Posterior cingulate gyrus (tissue), 11 donors: ENCODE data around the gene DAB2IP.

Experiments used
- DNase-seq, 10 donors: peaks; one replicate each; pipeline versions ENCODE4 v3.0.0 to v3.0.0-alpha.2; 2020 to 2021; ENCODE audit warnings: mixed read lengths in 3 of 10
- intact Hi-C: fragments of 100-400 bp; cut with DNase I; formaldehyde crosslinking; loops from one replicate; pipeline ENCODE4 v1.15.1; 2023

DAB2IP gene

DNA sequence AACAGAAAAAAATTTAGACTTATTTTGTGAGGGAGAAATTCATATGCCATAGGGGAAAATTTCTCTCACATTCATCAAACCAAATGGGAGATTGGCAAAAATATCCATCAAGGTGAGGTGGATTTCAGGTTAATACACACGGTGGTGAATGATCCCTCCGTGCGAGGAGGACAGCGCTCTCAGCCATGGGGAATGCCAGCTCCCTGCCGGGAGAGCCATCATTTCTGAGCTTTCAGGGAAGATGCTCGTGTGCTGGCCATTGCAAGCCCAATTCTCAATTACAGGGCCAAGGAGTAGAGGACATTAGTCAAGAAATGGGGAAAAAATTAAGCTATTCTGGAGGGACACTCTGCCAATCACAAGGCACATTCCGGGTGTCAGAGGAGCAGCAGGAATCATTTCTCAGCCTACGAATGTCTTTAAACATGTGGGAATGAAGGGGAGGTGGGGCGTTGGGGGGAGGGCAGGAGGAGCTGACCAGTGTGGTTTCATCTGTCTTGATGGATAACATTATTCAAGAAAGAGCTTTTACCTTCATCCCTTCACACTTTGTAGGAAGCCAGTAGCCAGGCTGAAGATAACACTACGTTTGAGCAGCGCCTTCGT lies 165.5 kb downstream of the DAB2IP start:
- intact Hi-C loops, result no loop called here
- DNase-seq, result no peak

DNA sequence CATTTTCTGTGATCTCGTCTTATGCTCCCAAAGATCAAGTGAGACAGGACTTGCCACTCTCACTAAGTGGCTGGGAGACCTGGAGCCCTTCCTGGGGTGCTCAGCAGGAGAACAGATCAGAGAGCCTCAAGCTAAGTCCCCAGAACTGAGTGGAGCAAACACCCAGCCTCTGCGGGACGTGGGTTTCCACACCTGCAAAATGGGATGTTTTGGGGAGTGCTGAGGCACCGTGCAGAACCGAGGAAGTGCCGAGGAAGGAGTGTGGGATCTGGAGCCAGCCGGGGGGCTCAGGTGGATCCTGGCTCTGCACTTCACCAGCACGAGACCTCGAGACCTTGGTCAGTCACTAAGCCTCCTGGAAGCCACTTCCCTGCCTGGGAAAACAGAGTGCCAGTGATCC lies 166.0 kb downstream of the DAB2IP start:
- DNase-seq, result no peak
- intact Hi-C loops, result no loop called here

DNA sequence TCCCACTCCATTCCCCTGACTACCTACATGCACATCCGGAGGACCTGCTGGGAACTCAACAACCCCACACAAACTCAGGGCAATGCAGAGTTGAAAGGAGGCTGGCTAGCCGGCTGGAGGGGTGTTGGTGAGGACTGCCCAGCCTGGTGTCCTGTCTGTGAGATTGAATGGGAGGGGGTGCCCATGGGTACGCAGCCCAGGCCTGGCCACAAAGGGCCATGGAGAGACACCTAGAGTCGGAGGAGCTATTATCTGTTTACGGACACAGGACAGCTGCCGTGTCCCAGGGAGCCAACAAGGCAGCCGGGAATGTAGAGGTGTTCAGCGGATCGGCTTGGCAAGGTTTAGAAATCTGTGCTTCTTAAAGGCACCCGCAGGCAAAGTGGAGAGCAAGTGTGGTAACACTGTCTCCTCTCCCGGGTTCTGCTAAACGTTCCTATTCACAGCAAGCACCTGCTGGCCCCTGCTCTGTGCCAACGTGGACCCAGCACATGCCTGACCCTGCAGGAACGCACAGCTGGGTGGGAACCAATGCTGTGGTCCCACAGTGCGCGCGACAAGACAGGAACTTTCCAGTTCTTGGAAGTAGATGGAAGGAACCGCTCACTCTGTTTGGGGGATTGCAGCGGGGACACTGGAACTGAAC lies 166.7 kb downstream of the DAB2IP start:
- intact Hi-C loops, result no loop called here
- DNase-seq, result peak in 1 of 10 donors; percentile 61

DNA sequence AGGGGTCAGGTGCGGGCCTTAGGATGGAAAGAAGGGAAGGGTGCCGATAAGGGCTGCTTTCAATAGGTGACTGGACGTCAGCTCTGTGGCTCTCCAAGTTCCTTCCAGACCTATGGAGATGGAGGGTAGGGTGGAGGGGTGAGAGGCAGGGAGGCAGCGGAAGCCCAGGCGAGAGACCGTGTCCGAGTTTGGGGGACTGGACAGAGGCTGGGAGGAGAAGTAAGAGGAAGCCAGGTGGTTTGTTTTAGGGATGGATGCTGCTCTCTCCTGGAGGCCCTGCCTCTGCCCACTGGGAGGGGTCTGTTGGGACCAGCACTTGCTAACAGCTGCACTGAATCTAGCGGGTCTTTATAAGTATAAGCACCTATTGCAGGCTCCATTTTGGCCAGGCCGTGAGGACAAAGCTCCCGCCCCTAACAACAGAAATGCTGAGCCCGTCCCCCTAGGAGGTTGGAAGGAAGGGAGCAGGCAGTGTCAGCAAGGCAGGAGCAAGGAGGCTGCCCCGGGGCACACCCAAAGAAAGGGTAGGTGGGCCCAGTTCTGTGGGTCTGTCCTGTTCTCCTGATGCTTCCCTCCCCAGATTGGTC lies 167.5 kb downstream of the DAB2IP start:
- peak in 1 of 10 donors; percentile 35 for DNase-seq
- intact Hi-C loops, result no loop called here

DNA sequence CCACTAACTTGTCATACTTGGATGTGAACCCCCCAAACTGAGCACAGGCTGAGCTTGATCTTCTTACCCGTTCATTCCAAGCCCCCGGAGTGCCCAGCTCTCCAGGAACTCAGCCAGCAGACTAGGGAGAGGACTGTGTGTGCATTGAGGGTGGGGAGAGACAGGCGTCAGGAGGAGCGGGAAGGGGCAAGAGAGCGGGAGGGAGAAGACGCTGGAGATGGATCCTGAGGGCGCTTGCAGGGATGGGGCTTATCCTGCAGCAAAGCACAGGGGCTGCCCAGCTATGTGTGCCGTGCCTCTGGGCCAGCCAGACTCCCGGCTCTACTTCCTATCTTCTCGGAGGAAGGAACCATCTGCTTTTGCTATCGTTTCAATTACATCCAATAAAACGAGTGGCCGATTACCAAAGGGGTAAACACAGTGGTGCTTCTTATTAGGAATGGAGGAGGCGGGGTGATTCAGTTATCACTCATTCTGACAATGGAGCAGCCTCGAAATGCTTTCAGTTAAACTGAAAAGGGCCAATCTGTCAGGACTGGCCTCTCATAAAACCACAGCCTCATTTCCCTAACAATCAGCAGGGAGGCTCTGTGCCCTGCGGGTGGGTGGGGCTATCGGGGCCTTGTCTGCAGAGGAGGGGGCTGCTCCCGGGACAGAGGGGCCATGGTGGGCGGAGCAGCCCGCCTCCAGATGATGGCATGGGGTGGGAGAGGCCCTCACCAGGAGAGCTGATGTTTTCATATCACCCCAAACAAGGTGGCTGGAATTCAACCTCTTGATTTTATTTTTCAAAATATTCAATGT lies 168.2 kb downstream of the DAB2IP start:
- DNase-seq, result peak in 1 of 10 donors; percentile 52
- intact Hi-C loops, result no loop called here

DNA sequence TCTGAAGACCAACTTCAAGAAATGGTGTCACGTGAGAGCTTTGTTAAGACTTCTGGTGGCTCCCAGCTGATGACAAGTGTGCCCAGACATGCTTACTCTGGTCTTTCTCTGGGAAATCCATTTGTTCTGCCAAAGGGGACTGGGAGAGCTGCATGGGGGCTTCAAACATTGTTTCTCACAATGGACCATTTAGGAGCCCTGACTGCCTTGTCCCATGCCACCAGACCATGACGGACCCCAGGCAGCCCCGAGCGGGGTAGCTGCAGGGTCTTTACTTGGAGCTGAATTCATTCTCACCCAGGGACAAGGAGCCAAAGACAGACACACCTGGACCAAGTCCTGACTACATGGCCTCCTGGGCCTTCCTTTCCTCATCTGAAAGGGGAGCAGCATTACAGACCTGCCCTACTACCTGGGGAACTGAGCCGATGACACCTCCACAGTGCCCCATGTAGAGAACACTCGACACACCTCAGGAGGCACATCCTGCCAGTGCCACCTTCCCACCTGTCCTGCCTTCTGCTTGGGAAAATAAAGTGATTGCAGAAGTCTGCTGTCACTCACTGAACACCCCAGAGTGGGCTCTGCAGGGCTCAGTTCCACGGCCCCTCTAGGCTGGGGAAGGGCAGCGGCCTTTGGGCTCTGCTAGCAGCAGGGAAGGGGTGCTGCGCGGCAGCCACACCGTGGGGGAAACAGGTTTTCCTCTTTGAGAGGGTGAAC lies 169.0 kb downstream of the DAB2IP start:
- DNase-seq, result peak in 1 of 10 donors; percentile 37
- intact Hi-C loops, result no loop called here

DNA sequence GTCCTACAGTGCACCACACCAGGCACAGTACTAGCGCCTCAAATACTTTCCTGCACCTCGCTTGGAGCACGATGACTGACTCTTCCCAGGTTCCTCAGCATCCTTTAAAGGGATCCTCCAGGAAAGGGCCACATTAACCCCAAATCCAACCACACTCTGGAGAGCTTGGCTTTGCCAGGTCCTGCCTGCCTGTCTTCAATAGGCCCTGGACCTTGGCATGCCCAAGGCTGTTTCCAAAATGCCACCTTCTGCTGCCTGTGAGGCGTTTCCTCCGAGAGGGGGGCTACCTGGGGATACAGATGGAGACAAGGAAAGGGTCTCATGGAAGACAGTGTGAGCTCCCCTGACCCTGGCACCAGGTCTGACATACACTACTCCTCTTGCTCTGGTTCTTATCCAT lies 169.9 kb downstream of the DAB2IP start:
- no peak for DNase-seq
- intact Hi-C loops, result no loop called here

DNA sequence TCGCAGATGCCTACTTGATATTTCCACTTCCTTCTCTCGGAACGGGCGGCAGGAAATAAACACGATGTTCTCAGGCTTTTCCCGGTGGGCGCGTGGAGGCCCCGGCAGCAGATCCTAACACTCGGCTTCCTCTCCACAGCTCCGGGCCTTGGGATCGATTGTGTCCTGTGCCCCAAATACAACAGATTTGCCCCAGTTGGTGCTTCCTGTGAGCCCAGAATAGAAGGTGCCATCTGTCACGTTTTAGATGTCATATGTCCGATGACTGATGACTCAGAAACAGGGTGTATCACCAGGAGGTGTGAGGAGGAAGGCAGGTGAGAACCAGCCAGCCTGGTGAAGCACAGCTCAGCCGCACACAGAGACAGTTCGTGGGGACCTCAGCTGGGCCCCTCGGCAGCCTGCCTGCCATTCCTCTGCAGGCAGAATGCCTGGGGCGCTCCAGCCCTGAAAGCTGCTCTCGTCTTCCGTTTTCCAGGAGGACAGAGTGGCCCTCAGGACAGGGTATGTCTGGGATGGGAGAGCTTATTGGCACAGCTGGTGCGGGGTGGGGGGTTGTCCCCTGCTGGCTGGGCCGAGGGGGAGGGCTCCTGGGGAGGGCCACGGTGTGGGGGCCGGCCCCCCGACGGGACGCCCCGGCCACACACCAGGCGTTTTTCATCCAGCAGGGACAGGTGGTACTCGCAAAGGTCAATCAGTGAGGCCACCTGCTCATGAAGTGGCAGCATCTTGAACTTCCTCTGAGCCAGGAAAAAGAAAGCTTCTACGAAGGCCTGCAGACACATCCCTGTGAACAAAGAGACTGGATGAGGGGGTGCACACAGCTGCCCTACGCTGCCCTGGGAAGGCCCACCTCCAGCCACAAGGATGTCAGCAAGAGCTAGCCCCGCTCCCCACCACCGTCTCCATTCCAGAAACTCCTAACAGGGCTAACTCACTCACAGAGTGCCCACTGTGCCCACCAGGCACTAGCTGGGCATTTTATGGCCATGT lies 171.0 kb downstream of the DAB2IP start:
- intact Hi-C loops, result no loop called here
- peak in 3 of 10 donors; percentile 45 to 87 (median 81) for DNase-seq

DNA sequence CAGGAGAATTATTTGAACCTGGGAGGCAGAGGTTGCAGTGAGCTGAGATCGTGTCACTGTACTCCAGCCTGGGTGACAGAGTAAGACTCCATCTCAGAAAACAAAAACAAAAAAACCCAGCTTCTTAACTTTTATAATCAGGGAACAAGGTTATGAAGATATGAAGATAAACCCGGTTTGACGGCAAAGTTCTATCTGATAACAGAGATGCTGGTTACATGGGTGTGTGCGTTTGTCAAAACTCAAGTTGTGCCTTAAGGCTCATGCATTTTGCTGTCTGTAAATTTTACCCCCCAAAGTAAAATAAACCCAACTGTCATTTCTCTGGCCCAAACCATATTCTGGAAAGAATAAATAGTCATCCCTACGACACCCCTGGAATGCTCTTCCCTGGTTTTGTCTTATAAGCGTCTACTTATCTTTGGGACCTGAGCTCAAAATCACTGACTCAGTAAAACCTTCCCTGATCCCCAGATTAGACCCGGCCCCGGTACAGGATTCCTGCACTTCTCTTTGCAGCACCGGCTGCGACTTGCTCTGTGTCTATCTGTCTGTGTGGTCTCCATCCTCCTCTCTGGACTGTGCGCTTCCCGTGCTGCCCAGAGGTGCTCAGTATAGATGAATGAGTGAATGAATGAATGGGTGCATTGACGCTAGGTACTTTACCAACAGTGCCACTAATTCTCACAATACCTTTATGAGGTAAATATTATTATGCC lies 172.2 kb downstream of the DAB2IP start:
- intact Hi-C loops, result no loop called here
- DNase-seq, result no peak

DNA sequence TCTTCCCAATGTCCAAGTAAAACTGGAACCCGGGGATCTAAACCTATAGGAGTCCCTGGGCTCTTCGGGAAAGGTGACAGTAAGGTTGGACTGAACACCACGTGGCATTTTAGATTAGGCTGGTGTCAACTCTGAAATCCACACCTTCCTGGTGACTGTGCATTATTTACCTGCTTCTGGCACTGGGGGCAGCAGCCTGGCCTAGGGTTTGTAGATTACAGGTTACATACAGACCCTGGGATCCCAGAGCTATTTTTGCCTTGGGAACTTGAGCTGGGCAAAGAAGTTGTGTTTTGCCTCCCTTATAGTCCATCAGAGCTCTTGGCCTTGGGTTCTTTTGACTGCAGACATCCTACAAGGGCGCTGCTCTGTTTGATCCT lies 173.2 kb downstream of the DAB2IP start:
- intact Hi-C loops, result no loop called here
- no peak for DNase-seq

DNA sequence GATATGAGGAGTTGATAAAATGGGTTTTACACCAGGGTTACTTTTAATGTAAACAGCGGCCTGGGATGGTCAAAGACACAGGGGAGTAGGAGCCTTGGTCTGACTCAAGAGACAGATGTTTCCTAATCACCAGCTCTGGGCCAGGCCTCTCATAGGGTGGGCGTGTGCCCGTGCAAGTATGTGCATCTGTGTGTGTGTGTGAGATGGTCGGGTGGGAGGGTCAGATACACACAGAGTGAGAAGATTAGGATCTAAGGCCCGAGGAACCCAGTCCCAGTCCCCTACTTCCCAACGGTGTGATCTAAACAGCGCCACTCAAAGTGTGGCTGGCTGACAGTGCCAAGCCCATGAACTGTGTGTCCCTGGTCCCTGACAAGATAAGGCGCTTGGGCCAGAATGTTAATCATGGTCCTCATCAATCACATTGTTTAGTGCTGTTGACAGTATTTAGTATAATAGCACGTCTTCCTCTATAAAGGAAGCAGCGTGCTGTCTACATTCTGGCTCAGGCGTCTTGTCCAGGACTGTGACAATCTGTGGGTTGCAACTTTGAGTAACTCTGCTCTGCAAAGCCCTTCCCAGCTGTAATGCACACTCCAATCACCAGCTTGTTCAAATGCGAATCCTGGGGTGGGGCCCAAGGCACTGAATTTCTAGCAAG lies 173.7 kb downstream of the DAB2IP start:
- intact Hi-C loops, result no loop called here

DNA sequence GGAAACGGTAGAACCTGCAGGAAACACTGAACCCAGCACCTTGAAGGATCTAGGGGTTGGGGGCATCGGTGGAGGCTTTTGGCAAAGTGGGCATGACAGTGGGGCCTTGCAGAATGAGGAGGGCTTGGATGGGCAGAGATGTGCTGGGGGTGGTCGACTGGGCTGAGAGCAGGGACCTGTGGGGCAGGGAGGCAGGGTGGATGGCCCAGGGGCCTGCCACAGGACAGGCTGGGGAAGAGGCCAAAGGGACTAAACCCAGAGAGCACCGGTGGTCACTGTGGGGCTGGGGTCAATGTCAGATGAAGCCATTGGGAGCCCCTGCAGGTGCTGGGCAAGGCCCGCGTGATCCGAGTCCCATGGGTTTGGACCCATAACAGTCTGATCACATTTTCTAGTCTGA lies 175.3 kb downstream of the DAB2IP start:
- peak in 1 of 10 donors; percentile 45 for DNase-seq

More for the DNA sequence above, 173.7 kb downstream of the DAB2IP start:
- DNase-seq, result peak in 1 of 10 donors; percentile 69

DNA sequence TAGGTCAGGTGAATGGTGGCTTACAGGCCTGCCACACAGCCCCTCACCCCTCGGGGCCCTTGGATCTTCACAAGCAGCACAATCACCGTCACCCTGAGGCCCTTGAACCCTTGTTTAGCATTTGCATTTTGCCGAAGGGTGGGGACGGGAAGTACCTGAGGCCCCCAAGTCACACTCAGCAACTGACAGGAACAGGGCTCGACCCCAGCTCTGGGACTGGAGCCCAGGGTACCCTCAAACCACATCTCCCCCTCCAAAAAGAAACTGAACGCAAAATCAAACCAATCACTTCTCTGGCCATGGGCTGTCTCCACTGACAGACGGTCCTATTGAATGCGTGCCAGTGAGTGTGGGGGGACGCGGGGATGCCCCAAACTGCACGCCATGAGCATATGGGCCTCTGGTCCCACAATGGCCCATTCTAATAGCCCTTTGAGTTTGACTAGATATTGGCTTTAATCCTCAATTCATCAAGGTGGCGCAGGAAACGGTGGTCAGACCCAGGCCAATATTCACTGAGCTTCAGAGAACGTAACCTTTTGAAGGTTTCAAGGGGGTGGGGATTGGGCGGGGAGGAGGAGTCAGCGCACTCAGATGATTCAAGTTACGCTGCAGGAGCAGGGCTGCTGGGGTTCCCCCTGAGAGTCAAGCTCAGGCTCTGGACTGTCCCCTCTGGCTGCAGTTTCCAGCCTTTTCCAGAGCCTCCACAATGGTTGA lies 176.0 kb downstream of the DAB2IP start:
- DNase-seq, result peak in 3 of 10 donors; percentile 41 to 65 (median 50)
- intact Hi-C loops, result no loop called here

More for the DNA sequence above, 175.3 kb downstream of the DAB2IP start:
- intact Hi-C loops, result no loop called here

DNA sequence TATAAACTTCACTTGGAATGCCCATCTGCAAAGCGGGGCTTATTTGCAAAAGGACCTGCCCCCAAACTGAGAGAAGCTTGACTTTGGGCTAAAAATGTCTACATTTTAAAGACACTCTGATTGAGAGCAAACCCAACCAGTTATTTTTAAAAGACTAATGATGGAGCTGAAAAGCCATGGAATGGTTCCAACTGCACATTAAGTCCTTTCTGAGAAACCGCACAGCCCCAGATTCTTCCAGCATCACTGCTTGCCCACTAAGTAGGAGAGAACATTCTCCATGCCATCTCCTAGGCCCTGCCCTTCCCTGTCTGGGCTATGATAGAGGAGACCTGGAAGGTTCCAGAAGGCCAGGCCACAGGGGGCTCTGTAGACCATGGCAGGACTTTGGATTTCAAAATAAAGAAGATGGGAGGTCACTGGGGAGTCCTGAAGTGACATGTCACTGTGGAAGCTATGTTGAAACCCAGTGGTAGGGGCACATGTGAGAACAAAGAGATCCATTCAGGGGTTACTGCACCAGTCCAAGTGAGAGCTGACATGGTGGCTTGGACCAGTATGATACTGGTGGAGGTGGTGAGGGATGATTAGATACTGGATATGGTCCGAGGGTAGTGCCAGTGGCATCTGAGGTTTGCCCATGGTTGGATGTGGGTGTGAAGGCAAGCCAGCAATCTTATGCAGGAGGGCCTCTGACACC lies 179.2 kb downstream of the DAB2IP start:
- intact Hi-C loops, result loop anchor here (10.0 kb wide), 1 partner anchor 74 kb away; no protein-coding TSS in a partner anchor
- DNase-seq, result peak in 1 of 10 donors; percentile 81

DNA sequence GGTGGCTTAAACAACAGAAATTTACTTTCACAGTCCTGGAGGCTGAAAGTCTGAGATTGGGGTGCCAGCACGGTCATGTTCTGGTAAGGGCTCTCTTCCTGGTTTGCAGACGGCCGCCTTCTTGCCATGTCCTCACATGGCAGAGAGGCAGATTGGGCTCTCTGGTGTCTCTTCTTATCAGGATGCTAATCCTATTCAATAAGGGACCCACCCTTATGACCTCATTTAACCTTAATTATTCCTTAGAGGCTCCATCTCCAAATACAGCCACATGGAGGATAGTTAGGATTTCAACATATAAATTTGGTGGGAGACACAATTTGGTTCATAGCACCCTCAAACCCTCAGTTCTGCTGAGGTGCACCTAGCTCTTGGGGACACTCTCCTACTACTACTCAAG lies 180.4 kb downstream of the DAB2IP start:
- intact Hi-C loops, result loop anchor here (10.0 kb wide), 1 partner anchor 73 kb away; no protein-coding TSS in a partner anchor
- no peak for DNase-seq

DNA sequence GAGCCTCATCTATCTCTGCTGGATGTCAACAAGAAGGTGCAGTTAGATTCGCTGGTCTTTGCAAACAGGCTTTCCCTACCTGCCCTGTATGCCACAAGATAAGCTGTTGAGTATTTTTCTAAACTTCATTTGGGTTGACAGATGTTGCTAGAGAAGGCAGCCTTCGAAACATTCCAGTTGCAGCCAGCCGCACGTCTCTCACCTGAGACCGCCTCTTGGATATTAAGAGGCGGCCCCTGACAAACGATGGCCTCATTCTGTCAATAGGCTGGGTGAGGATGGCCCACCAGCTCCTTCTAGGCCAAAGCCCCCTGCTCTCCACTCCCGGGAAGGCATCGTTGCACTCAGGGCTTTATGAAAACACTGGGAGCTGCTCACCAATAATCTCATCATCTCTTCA lies 181.6 kb downstream of the DAB2IP start:
- intact Hi-C loops, result loop anchor here (10.0 kb wide), 1 partner anchor 72 kb away; no protein-coding TSS in a partner anchor

More for the DNA sequence above, 181.6 kb downstream of the DAB2IP start:
- DNase-seq, result no peak
